Measurements from ENCODE around the gene BRINP3. TPM values are rescaled to one million over a fixed set of nuclear protein-coding genes. Genes with fewer than 3 reads are reported as not detected.

Gene BRINP3
- total RNA-seq = 4.3 TPM

DNA sequence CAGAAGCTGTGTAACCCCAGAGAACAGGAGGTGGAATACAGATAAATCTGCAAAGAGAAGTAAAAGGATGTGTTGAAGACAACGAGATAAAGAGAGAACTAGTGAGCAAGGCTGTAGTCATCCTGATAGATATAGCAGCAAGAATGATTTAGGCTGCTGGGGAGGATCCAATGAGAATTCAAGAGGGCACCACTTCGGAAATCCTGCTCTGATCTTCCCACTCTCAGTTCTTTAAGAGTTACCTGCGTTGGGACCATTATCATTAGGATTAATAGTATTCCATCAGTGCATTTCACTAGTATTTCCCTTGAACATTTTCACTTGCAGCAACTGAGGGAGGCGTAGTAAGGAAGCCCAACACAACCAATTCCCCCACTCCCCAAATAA is at the start of gene BRINP3:
BRINP3 (minus strand) TSS at position 103 of the 387 bp plus-strand sequence.

Measured in metanephros (tissue), 1 donor.